Activated CD8-positive, alpha-beta memory T cell treated with anti-CD3 and anti-CD28 coated beads for 24 hours (primary cell): Measurements from ENCODE around the gene ZSCAN20.
"Not testable (repeated sequence)": the region's sequence is repeated elsewhere in the genome, so short reads cannot be mapped to it uniquely, and the experiment has no call there.

Experiments used
- DNase-seq: peaks from one replicate; pipeline ENCODE4 v3.0.0-alpha.2; 2020

The ZSCAN20 gene

DNA sequence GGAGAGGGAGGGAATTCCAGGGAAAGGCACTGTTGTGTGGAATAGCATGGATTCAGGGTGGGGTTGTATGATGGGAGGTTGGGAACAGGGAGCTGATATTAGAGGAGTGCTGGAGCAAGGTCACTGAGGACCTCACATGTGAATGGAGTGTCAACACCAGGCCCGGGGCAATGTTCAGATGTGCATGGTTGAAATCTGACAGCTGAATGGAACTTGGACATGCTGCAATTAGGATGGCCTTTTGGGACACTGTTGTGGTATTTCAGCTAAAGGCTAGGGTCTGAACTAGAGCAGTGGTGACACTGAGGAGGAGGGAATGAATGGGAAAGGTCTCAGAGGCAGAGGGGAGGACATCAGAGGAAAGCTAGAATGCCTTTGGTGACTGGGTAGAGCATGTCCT, 25.0 kb downstream of the ZSCAN20 start:
- no peak for DNase-seq

DNA sequence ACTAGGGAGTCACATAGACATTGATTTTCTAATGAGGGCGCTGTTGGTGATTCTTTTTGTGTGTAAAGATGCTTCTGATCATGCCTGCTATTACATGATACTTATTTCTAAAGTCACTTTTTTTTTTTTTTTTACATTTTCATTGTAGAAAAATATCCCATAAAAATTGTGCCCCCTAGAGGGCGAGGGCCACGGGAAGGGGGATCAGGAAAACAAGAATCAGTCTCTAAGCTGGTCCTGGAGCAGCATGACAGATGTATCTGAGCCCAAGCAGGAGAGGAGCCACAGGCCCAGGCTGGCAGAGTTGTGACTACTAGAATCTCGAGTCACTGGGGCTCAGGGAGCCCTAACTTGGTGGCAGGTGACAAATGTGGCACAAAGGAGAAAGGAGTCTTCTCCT, 28.1 kb downstream of the ZSCAN20 start:
- no peak for DNase-seq

DNA sequence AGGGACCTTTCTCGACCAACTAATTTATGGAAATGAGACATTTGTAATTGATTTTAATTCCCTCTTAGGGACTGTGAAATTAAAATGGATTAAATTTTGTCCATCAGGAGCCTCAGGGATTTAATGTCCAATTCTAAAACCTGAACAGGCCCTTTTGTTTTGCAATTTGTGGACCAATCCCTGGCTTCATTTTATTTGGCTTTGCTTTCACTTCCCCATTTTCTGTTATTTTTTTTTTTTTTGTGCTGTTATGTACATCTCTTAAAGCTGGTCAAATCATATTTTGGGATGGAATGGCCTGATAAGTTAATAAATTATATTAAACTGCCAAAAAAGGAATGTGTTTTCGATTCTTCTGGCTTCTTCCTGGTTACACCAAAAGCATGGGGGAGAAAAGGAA, 28.9 kb downstream of the ZSCAN20 start:
- DNase-seq: no peak

DNA sequence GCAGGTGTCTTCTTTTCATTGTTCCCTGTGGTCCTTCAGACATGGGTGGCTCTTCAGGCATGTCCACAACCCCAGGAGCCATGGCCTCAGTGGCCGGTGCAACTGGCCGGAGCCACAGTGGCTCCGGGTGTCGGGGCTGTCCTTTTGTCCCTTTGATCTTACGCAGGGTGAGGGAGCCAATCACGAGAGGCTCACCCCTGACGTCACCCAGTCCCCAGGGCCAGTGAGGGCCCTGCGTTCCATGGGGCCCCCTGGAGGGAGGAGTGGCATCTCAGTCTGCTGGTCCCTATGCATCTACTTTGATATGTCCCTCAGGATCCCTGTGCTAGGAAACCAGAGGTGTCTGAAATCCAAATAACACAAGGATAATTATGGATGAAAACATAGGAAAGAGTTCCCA, 29.3 kb downstream of the ZSCAN20 start:
- DNase-seq: no peak

DNA sequence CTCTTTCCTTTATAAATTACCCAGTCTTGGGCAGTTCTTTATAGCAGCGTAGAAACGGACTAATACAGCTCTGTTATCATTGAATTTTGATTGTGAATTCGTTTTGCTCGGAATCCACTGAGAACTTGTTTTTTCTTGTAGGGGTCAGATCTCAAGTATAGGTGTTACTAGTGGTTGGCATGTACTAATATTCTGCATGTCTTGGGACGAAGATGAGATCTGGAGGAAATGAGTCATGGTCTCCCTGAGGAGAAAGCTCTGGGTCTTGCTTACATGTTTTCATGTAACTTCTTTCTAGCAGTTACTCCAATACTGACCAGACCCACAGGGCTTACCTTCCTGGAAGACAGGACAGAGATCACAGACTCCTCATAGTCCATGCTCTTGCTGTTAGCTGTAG, 30.3 kb downstream of the ZSCAN20 start:
- no peak for DNase-seq

DNA sequence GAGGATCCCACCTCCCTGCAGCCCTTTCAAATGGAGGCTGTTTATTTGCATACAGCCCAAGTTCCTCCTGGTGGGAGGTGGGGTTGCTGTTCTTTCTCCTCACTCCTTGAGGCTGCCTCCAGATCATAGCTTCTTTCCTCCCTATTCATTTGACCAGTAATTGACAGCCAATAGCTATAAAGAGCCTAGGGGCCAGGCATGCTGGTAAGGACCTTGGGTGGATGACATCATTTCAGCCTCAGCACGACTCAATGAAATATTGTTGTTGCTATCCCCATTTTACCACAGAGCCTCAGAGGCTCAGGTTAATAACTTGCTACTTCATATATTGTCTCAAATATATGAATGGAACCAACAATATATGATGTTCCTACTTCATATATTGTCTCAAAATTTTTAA, 31.1 kb downstream of the ZSCAN20 start:
- DNase-seq: no peak

DNA sequence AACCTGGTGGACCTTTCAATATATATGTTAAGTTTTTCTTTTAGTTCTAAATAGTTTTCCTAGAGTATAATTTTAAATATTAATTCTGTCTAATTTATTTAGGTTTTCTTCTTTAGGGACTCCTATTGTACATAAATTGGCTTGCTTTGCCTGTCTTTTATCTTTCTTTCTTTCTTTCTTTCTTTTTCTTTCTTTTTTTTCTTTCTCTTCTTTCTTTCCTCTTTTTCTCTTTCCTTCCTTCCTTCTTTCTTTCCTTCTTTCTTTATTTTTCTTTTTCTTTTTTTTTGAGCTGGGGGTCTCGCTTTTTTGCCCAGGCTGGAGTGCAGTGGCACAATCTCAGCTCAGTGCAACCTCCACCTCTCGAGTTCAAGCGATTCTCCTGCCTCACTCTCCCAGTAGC, 35.2 kb downstream of the ZSCAN20 start:
- DNase-seq: no peak

DNA sequence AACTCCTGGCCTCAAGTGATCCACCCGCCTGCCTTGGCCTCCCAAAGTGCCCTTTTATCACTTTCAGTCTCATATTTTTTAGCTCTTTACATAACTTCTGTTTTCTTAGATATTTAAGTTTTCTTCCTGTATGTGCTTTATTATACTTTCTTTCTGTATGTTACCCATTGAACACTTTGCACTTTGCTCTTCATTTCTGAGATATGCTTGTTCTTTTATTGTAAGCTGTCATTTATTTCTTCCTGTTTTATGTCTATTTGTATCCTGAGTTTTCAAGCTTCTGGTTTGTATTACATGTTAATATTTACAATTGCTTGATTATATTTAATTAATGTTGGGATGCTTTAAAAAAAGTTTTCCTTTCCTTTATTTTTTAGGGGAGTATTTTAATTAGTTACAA, 35.7 kb downstream of the ZSCAN20 start:
- DNase-seq: no peak

DNA sequence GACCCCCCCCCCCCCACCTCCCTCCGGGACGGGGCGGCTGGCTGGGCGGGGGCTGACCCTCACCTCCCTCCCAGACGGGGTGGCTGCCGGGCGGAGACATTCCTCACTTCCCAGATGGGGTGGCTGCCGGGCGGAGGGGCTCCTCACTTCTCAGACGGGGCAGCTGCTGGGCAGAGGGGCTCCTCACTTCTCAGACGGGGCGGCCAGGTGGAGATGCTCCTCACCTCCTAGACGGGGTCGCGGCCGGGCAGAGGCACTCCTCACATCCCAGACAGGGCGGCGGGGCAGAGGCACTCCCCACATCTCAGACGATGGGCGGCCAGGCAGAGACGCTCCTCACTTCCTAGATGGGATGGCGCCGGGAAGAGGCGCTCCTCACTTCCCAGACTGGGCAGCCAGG, 36.8 kb downstream of the ZSCAN20 start:
- not testable (repeated sequence) for DNase-seq

DNA sequence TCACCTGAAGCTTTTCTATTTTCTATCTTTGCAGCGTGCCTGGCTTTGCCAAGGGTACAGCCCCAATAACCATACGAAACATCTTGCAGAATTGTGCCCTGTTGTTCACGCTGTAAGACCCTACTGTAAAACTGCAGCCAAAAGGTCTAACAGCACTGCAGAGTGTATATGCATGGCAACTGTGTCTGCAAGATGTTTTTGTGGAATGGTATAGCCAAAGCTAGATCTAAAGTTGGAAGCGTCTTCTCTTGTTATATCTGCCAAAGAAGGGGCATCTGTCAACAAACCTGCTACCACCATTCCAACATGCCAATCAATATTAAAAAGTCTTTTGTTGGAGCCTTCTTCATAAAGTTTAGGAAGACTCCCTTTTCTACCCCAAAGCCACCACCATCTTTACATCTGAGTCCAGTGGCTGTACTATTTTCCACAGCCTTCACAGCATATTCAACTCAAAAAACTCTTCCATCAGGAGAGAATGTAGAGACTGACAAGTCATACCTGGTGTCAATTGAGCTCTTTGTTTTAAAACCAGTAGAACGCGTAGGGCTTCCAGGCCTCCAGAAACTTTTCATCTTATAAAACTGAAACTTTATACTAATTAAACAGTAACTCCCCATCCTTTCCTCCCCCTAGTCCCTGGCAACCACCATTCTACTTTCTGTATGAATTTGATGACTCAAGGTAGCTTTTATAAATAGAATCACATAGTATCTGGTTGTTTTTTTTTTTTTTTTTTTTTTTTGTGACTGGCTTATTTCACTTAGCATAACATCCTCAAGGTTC, 40.0 kb downstream of the ZSCAN20 start:
- no peak for DNase-seq

DNA sequence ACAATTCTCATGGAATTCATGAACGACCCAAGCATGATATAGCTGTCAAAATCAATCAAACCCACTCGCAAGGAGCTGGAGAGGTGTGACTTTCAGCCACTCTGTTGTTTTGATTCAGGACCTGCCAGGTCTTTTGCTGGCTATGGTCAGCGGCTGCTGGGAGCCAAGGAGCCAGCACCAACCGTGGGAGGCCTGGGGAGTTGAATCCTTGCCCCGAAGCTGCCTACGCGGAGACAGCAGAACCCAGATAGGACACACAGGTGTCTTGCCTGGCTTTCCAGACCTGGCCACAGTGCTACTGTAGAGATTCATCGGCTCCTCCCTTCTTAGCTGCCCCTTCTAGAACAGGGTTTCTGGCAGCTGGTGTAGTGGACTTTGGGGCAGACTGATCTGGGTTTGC, 42.7 kb downstream of the ZSCAN20 start:
- DNase-seq: no peak

DNA sequence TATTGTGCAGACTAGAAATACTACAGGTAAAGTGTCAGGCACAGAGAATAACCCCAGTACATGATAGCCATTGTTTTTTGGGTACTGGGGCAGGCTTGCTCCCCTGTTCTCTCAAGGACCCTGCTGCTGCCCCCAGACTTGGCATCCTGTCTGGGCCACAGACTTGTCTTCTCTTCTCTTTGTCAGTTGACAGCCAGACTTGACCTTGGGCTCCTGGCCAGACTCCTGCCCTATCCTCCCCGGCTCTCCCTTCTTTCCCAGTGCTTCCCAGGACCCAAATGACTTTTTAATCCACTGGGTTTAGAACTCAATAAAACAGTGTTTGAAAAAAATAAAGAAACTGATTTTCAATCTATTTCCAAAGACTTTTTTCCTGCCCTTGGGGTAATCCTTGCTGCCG, 43.2 kb downstream of the ZSCAN20 start:
- DNase-seq: no peak

DNA sequence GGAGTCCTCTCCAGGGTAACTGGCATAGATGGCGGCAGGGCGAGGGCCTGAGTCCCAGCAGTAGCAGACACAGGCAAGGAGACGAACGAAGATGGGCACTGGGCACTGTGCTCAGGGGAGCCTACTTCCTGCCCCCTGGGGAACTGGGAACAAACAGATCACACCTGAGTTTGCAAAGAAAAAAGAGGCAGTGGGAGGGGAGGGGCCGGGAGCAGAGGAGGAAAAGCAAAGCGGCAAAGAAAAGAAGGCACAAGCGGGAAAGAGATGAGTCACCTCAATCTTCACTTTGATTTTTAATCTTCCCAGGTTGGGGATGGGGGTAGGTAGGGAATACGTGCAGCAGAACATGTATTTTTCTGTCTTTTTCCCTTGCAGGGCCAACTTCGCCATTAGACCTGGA, 44.0 kb downstream of the ZSCAN20 start:
- DNase-seq: no peak

DNA sequence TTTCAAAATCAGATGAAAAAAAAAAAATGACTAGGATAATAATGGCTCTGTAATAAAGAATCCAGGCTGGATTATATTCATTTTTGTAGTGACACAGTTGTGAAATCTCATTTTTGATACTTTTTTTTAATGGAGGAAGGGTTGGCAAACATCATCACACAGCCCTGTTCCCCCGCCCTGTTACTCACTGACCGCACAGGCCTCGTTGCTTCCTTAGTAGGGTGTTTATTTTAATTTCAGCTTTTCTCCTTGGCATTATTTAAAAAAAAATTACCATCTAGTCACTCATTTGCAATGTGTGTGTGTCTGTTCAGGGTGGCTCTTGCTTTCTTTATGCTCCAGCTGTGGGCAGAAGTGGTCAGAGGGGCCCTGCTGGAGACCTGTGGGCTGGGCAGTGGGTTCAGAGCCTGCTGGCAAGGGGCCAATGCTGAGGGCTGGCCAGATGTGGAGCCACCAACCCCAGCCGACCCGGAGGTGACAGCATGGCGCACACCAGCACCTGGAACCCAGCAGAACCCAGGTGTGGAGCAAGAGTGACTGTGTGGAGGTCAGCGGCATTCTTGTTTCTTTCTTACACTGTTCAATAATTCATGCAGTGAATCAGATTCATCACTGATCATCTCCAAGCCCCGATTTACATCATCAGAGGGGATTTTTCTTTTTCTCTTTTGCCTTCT, 44.6 kb downstream of the ZSCAN20 start:
- DNase-seq: no peak

DNA sequence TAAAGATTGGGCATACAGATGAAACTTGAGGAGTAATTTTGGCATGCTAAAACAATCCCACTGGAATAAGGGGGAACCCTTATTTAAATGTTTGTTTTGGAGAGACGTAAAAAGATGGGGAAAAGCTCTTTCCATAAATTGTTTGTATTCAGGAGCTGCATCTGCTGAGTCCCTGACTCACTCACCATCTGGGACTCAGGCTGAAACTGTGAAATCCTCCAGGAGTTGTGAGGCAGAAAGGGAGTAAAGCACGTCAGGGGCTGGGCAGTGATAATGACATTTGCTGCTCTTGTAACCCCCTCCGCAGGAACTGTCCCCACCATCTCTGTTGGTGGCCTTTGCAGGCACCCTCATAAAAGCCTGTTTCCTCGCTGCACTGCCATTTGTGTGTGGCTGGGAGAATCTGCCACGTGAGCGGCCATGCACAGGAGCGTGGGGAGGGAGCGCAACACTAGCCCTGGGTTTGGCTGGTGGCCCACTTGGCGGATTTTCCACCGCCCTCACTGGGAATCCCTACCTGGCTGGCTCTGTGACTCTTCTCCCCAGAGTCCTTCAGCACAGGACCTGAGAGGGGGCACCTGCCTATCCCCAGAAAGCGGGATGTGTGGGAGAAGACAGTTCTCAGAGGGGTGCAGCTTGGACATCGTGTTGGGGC, 45.3 kb downstream of the ZSCAN20 start:
- DNase-seq: no peak

DNA sequence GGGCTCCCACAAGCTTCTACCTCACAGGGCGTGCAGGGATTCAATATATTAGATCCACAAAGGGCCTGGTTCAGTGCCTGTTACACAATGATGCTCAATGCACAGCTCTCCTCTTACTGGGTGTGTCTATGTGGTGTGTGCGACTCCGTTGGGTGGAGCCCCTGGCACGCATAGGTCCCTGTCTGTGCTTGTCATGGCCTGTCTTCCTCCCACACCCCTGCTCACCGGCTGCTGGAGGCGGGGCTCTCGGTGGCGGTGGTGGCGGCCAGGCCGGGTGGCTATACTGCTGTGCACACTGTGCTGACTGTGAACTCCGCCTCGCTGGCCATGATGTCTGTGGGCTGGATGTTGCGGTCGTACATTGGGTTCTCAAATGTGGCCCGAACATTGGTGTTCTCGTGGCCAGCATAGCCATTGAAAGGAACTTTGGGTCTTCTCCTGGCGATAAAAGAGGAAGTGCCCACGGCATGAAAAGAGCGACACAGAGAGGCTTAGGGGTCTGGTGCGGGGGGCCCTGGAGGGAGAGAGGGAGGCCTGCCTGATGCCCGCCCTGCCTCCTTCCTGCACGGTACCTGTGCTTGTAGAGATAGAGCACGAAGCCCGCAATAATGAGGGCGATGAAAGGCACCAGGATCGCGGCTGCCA, 46.9 kb downstream of the ZSCAN20 start:
- no peak for DNase-seq

DNA sequence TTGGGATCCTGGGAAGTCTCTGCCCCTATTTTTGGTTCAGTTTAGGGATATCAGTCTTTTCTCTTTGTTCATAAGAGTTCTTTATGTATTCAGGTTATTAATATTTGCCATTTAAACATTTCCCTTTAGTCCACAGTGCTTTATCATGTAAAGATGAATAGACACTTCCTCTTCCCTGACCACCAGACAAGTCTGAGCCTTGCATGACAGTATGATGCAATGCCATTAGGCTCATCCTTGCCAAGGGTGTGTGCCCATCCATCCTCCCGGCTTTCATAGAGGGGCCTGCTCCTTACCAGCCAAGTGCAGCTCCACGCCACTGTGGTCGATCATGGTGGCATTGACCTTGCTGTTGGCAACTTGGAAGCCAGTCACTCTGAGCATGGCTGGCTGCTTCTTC, 52.1 kb downstream of the ZSCAN20 start:
- no peak for DNase-seq

DNA sequence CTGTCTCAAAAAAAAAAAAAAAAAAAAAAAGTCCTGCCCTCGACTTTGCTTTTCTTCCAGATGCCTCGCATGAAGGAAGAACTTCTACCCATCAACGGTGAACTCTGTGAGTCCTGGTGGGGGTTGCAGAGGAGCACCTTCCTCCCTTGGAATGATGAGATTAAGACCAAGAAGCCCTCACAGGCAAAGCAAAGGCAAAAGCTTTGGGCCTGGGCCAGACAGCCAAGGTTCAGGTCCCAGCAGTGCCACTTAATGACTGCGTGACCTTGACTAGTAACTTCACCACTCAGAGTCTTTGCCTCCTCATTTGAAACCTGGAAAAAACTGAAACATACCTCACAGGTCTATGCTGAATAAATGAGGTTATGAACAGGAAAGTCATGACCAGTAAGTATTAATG, 55.5 kb downstream of the ZSCAN20 start:
- DNase-seq: no peak

DNA sequence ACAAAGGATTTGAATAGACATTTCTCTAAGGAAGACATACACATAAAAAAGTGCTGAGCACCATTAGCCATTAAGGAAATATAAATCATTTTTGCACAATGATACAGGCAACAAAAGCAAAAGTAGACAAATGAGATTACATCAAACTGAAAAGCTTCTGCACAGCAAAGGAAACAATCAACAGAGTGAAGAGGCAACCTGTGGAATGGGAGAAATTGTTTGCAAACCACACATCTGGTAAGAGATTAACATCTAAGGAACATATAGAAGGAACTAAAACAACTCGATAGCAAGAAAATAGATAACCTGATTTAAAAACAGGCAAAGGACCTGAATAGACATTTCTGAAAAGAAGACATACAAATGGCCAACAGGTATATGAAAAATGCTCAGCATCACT, 57.5 kb downstream of the ZSCAN20 start:
- DNase-seq: no peak

DNA sequence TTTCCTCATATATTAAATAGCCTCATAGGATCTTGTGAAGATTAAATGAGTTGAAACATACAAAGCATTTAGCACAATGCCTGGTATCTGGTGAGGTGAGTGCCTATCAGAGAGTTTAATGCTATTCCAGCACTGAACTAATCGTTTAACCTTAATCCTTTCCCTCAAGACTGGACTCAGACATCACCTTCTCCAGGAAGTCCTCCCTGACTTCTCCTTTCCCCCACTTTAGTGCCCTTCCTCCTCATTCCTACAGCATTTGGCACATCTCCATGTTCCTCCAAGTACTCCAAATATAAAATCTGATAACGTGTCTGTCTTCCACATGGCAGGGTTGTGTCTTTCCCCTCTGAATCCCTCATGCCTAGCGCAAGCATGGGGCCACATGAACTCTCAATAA, 59.8 kb downstream of the ZSCAN20 start:
- DNase-seq: no peak

DNA sequence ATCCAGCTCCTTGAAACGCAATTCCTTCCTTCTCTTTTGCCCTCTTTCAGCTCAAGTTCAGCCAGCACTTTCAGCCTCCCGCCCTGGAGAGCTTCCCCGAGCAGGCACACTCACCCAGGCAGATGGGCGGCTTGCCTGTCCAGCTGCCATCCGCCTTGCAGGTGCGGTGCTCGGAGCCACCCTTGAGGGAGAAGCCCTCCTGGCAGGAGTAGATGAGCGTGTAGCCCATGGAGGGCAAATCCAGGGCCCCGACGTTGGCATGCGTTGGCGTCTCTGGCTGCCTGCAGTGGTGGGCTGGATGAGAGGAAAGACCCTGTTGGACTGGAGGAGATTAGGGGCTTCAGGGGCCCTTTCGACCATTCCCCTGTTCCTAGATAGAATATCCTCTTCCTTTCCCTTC, 60.5 kb downstream of the ZSCAN20 start:
- DNase-seq: no peak

DNA sequence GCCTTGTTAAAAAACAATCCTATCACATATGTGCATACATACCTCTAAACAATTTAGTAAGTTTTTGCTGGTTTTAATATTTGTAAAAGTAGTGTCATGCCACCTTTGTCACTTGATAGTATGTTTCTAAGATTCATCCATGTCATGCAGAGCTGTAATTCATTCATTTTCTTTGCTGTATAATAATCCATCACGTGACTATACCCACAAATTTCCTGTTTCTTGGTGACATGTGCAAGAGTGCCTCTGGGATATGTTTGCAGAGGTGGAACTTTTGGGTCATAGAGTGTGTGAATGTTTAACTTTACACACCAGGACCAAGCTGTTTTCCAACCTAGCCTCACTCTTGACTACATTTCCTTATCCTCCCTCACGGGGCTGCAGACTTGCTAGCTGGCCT, 62.9 kb downstream of the ZSCAN20 start:
- no peak for DNase-seq

DNA sequence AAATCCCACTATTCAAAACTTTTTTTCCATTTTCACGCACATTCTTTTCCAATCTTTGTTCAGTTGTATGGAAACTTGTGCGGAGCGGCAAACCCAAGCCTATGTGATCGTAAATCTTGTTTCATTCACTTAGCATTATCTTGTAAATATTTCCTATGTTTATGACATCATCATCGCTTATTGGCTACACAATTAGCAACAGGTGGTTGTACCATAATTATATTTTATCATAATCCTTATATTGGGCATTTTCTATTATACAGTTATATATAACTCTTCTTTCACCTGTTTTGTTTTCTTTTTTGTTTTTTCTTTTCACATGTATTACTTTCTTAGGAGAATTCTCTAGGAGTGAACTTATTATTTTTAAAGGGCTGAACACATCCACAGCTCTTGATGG, 65.4 kb downstream of the ZSCAN20 start:
- DNase-seq: no peak

DNA sequence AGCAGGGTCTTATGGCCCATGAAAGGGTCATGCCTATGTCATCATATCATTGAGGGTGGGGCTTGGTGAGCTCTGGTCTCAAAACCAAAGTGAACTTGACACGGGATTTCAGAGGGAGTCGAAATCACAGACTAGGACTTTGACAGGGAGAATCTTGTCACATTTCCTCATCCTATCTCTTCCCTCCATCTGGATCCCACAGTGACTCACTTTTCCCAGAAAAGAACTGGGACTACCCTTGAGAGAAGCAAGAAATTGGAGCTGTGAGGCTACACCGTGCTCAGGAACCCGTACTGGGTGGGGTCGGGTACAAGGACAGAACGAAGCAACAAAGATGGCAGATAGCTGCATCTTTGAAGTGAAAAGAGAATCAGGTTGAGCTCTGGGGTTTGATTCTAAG, 69.5 kb downstream of the ZSCAN20 start:
- no peak for DNase-seq
